ENCODE measurements around the gene GRID2. TPM values are rescaled to one million over a fixed set of nuclear protein-coding genes. Genes with fewer than 3 reads are reported as not detected.

Gene GRID2
- total RNA-seq, 6 donors from 2014 or later: 0.76 TPM; not detected in 5

DNA sequence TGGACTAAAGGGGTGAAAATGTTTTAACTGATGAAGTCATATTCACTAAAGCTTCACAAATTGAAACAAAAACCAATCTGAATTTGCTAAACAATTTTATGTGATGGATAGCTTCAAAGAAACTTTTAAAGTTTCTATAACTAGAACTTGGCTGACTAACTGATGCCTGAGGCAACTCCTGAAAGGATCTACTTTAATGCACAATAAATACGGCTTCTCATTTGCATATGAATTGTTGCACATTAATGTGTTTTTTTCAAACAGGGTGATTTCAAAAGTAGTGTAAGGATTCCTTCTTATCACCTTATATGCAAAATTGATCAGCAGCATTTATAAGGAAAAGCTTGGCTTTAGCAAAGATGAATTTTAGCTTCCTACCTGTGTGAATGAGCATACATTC, 1466.4 kb downstream of the GRID2 start:
- no peak overlapping the region for H3K4me3 ChIP-seq
- no peaks in the 10 kb centered on the region for H3K36me3 ChIP-seq
- H3K4me1 ChIP-seq: no peaks in the 10 kb centered on the region
- ATAC-seq (ENCODE audit: low FRiP score in 2 of 2): no peak
- no peak for DNase-seq
- TF ChIP-seq CTCF (IDR thresholded peaks at IDR 0.05): no peak
- no peak for TF ChIP-seq POLR2A (IDR thresholded peaks at IDR 0.05)
- TF ChIP-seq POLR2AphosphoS5 (IDR thresholded peaks at IDR 0.05): no peak
- TF ChIP-seq EP300 (IDR thresholded peaks at IDR 0.05): no peak
- H3K9me3 ChIP-seq: no peaks in the 10 kb centered on the region
- WGBS, 2 donors: 43 to 87% methylated on average over 1 of the region's 1 CpG
- H3K27me3 ChIP-seq: no peaks in the 10 kb centered on the region
- H3K27ac ChIP-seq: no peak overlapping the region

GRCh38 chr4:93771640-93772411, 1468.1 kb downstream of the GRID2 start:
- Histone ChIP-seq H3K36me3 (no peaks in the 10 kb centered on the region), H3K9me3 (no peaks in the 10 kb centered on the region), H3K4me1 (no peaks in the 10 kb centered on the region), H3K27me3 (no peaks in the 10 kb centered on the region), H3K4me3 (no peak overlapping the region), H3K27ac (no peak overlapping the region)
- 71 to 78% methylated on average over 8 of the region's 8 CpGs for WGBS, 2 donors
- DNase-seq: no peak
- no peak for ATAC-seq (ENCODE audit: low FRiP score in 2 of 2)
- no peak for TF ChIP-seq POLR2AphosphoS5 (IDR thresholded peaks at IDR 0.05)
- no peak for TF ChIP-seq CTCF (IDR thresholded peaks at IDR 0.05)
- TF ChIP-seq POLR2A (IDR thresholded peaks at IDR 0.05): no peak
- no peak for TF ChIP-seq EP300 (IDR thresholded peaks at IDR 0.05)

DNA sequence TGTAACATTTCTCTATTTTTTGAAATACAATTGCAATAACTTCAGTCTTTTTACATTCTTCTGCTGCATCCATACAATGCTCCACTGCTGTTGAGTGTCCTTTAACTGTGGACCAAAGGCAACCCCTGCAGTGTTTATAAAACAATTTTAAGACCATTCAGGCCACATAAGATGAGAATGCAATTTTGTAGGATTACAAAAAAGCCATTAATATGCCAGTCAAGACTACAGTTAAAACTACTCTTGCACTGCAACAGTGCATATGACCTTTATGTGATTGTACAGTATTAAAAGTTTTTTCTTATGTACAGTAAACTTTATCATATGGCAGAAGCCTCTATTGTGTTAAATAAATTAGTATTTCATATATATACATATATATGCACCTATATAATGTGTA, 1469.1 kb downstream of the GRID2 start:
- H3K27me3 ChIP-seq: no peaks in the 10 kb centered on the region
- TF ChIP-seq EP300 (IDR thresholded peaks at IDR 0.05): no peak
- no peak for TF ChIP-seq POLR2A (IDR thresholded peaks at IDR 0.05)
- TF ChIP-seq POLR2AphosphoS5 (IDR thresholded peaks at IDR 0.05): no peak
- no peak for TF ChIP-seq CTCF (IDR thresholded peaks at IDR 0.05)
- no peaks in the 10 kb centered on the region for H3K4me1 ChIP-seq
- no peak overlapping the region for H3K27ac ChIP-seq
- H3K4me3 ChIP-seq: no peak overlapping the region
- DNase-seq (no peak), ATAC-seq (ENCODE audit: low FRiP score in 2 of 2) (no peak)
- H3K36me3 ChIP-seq: no peaks in the 10 kb centered on the region
- no peaks in the 10 kb centered on the region for H3K9me3 ChIP-seq

GRCh38 chr4:93775551-93775950, 1471.8 kb downstream of the GRID2 start:
- DNase-seq (no peak), ATAC-seq (ENCODE audit: low FRiP score in 2 of 2) (no peak)
- no peaks in the 10 kb centered on the region for H3K36me3 ChIP-seq
- no peaks in the 10 kb centered on the region for H3K27me3 ChIP-seq
- H3K4me1 ChIP-seq: no peaks in the 10 kb centered on the region
- H3K27ac ChIP-seq: no peak overlapping the region
- TF ChIP-seq CTCF (IDR thresholded peaks at IDR 0.05) (no peak), POLR2A (IDR thresholded peaks at IDR 0.05) (no peak), EP300 (IDR thresholded peaks at IDR 0.05) (no peak), POLR2AphosphoS5 (IDR thresholded peaks at IDR 0.05) (no peak)
- no peak overlapping the region for H3K4me3 ChIP-seq
- WGBS, 2 donors: 83 to 87% methylated on average over 3 of the region's 3 CpGs
- H3K9me3 ChIP-seq: no peaks in the 10 kb centered on the region

Measured in upper lobe of left lung (tissue), 6 donors.